HCT116 (cell line): ENCODE measurements around the gene ITPRIPL1. TPM values are rescaled to one million over a fixed set of nuclear protein-coding genes. Genes with fewer than 3 reads are reported as not detected.

Experiments used
- ATAC-seq: fragments of 200-7000 bp; cut with Tn5 transposase; 2 replicates; pipeline ENCODE4 v1.9.1; 2020; ENCODE audit warnings: mild to moderate bottlenecking, moderate library complexity
- BruUV-seq: library from RNA; stranded (reverse); fragments of 400-500 nt; replicated peaks from 2 replicates; lab custom pipeline; 2021; lab: Mats Ljungman, UMichigan
- CTCF ChIA-PET: fragments of 300-600 bp; sonication (Branson Sonifier 250); formaldehyde crosslinking; loops from one replicate; lab custom pipeline; 2021; ENCODE audit warnings: antibody characterized with exemption; lab: Charles Lee
- POLR2A ChIA-PET: fragments of 300-600, 350-600 bp; sonication (Branson Sonifier 250); formaldehyde crosslinking; loops from one replicate; lab custom pipeline; 2021; ENCODE audit warnings: antibody characterized with exemption; lab: Charles Lee
- RAD21 ChIA-PET, 2 experiments: fragments of 300-600 bp; sonication (Branson Sonifier 250); formaldehyde crosslinking; loops; one replicate each; lab custom pipeline; 2023; ENCODE audit warnings: low total read pairs in 2 of 2; ENCODE audit not compliant: uncharacterized antibody in 2 of 2, unreplicated experiment in 2 of 2, low non-redundant PET in 1 of 2; lab: Charles Lee
- DNase-seq: peaks from one replicate; pipeline ENCODE4 v3.0.0-alpha.2; 2010; ENCODE audit warnings: low read depth, low spot score
- H2AFZ ChIP-seq: fragments of 200-600 bp; shearing (Covaris generic), sonication (generic); 2 replicates; pipeline ENCODE4 v1.6.1; 2017; ENCODE audit warnings: low read depth, mixed run types, mixed read lengths, antibody characterized with exemption, low read length; ENCODE audit not compliant: poor library complexity, severe bottlenecking
- H3K27ac ChIP-seq: 2 replicates; pipeline ENCODE4 v1.5.1; 2012; ENCODE audit warnings: low read depth, low read length
- H3K27me3 ChIP-seq: fragments of 200-600 bp; sonication (generic); 2 replicates; pipeline ENCODE4 v1.6.1; 2016; ENCODE audit warnings: mixed run types, low read length, mixed read lengths; ENCODE audit not compliant: insufficient read depth
- H3K36me3 ChIP-seq, 2 experiments: fragments of 200-500 bp in 1 of 2; fragments of 200-600 bp in 1 of 2; sonication (Bioruptor generic) in 1 of 2; sonication (generic) in 1 of 2; 2 replicates each; pipeline versions ENCODE4 v1.5.1 to v1.6.1; 2014 to 2016; ENCODE audit warnings: low read length in 2 of 2, inconsistent platforms in 1 of 2, mixed read lengths in 1 of 2, mixed run types in 1 of 2; ENCODE audit not compliant: insufficient read depth in 2 of 2, control insufficient read depth in 1 of 2
- H3K4me1 ChIP-seq, 2 experiments: fragments of 200-600 bp in 1 of 2; sonication (generic) in 1 of 2; 2 replicates each; pipeline versions ENCODE4 v1.5.1 to v1.6.1; 2012 to 2017; ENCODE audit warnings: low read length in 2 of 2, inconsistent platforms in 1 of 2, mild to moderate bottlenecking in 1 of 2, mixed read lengths in 1 of 2, mixed run types in 1 of 2, moderate library complexity in 1 of 2; ENCODE audit not compliant: insufficient read depth in 2 of 2, control insufficient read depth in 1 of 2
- H3K4me2 ChIP-seq: fragments of 200-600 bp; sonication (generic); 2 replicates; pipeline ENCODE4 v1.6.1; 2017; ENCODE audit warnings: mixed run types, low read length, mixed read lengths
- H3K4me3 ChIP-seq, 2 experiments: fragments of 200-600 bp in 1 of 2; sonication (generic) in 1 of 2; replicated peaks in 1 of 2; 2 replicates each; pipeline ENCODE4 v1.5.1; 2011 to 2016; ENCODE audit warnings: low read length in 2 of 2, control low read depth in 1 of 2, low read depth in 1 of 2, mild to moderate bottlenecking in 1 of 2, mixed read lengths in 1 of 2, mixed run types in 1 of 2
- H3K79me2 ChIP-seq: fragments of 200-600 bp; sonication (generic); 2 replicates; pipeline ENCODE4 v1.6.1; 2017; ENCODE audit warnings: mild to moderate bottlenecking, mixed run types, low read length, moderate library complexity, mixed read lengths; ENCODE audit not compliant: insufficient read depth
- H3K9ac ChIP-seq: fragments of 200-600 bp; sonication (generic); 2 replicates; pipeline ENCODE4 v1.6.1; 2016; ENCODE audit warnings: low read length, mixed read lengths
- H3K9me2 ChIP-seq: fragments of 200-600 bp; sonication (generic), shearing (Covaris generic); 2 replicates; pipeline ENCODE4 v1.6.1; 2017; ENCODE audit warnings: mixed run types, mild to moderate bottlenecking, moderate library complexity; ENCODE audit not compliant: insufficient read depth
- H3K9me3 ChIP-seq, 2 experiments: fragments of 200-500 bp in 1 of 2; fragments of 200-600 bp in 1 of 2; sonication (Bioruptor generic) in 1 of 2; sonication (generic) in 1 of 2; 2 replicates each; pipeline ENCODE4 v1.6.1; 2014 to 2017; ENCODE audit warnings: low read length in 2 of 2, mixed read lengths in 2 of 2, inconsistent platforms in 1 of 2, low read depth in 1 of 2, mild to moderate bottlenecking in 1 of 2, mixed run types in 1 of 2, moderate library complexity in 1 of 2; ENCODE audit not compliant: control insufficient read depth in 1 of 2, insufficient read depth in 1 of 2
- H4K20me1 ChIP-seq: fragments of 200-600 bp; sonication (generic), shearing (Covaris generic); 2 replicates; pipeline ENCODE4 v1.6.1; 2017; ENCODE audit warnings: mixed run types, mild to moderate bottlenecking, moderate library complexity; ENCODE audit not compliant: insufficient read depth
- CEBPB ChIP-seq: IDR thresholded peaks from 2 replicates; pipeline ENCODE4 v1.6.1; 2012; ENCODE audit warnings: low read depth
- EGR1 ChIP-seq: IDR thresholded peaks from 2 replicates; pipeline ENCODE4 v1.6.1; 2012; ENCODE audit warnings: low read depth
- EZH2 ChIP-seq: fragments of 200-600 bp; sonication (generic); IDR thresholded peaks from 2 replicates; pipeline ENCODE4 v1.6.1; 2017; ENCODE audit warnings: antibody characterized with exemption, mixed run types
- EZH2phosphoT487 ChIP-seq: fragments of 200-600 bp; IDR thresholded peaks from 2 replicates; pipeline ENCODE4 v1.6.1; 2018; ENCODE audit warnings: antibody characterized with exemption, borderline replicate concordance
- JUND ChIP-seq: IDR thresholded peaks from 2 replicates; pipeline ENCODE4 v1.6.1; 2012
- POLR2AphosphoS5 ChIP-seq: IDR thresholded peaks from 2 replicates; pipeline ENCODE4 v1.6.1; 2011; ENCODE audit warnings: mild to moderate bottlenecking, low read depth, low read length, moderate library complexity
- RAD21 ChIP-seq: IDR thresholded peaks from 2 replicates; pipeline ENCODE4 v1.6.1; 2012; ENCODE audit warnings: low read depth, mild to moderate bottlenecking
- SRF ChIP-seq: IDR thresholded peaks from 2 replicates; pipeline ENCODE4 v1.6.1; 2012; ENCODE audit warnings: low read depth
- TCF7L2 ChIP-seq: IDR thresholded peaks from 2 replicates; pipeline ENCODE4 v1.7.0; 2011; ENCODE audit warnings: borderline replicate concordance, inconsistent platforms; ENCODE audit not compliant: insufficient read depth, insufficient read length; ENCODE audit errors: extremely low read depth
- YY1 ChIP-seq: IDR thresholded peaks from 2 replicates; pipeline ENCODE4 v1.6.1; 2011; ENCODE audit warnings: low read length, low read depth, moderate library complexity, mild to moderate bottlenecking; ENCODE audit not compliant: insufficient replicate concordance; ENCODE audit errors: extremely low read depth
- ZFX ChIP-seq: fragments of 450-650 bp; IDR thresholded peaks from 2 replicates; pipeline ENCODE4 v1.6.1; 2017
- ZNF274 ChIP-seq: fragments of 200-500 bp; sonication (Bioruptor generic); IDR thresholded peaks from 2 replicates; pipeline ENCODE4 v1.6.1; 2014; ENCODE audit warnings: mild to moderate bottlenecking, low read depth, low read length, inconsistent platforms
- intact Hi-C: fragments of 100-400 bp; cut with micrococcal nuclease; formaldehyde crosslinking; loops from 2 replicates; pipeline ENCODE4 v1.10.0; 2022
- total RNA-seq: library from RNA; stranded (reverse); gene quantifications from one replicate; pipeline ENCODE4 v1.2.1, GENCODE V29; 2021; ENCODE audit not compliant: unreplicated experiment
- TF ChIP-seq, protein P1 (sequence below): IDR thresholded peaks from 2 replicates; pipeline ENCODE4 v1.6.1; 2011; ENCODE audit warnings: mild to moderate bottlenecking, low read length, moderate library complexity; ENCODE audit not compliant: insufficient replicate concordance; ENCODE audit errors: extremely low read depth
- TF ChIP-seq, protein P2 (sequence below): IDR thresholded peaks from 2 replicates; pipeline ENCODE4 v1.6.1; 2012; ENCODE audit warnings: low read depth
- TF ChIP-seq, protein P3 (sequence below): IDR thresholded peaks from 2 replicates; pipeline ENCODE4 v1.6.1; 2012

Gene ITPRIPL1
- total RNA-seq, 1 experiment from 2014 or later: 12.4 TPM

DNA sequence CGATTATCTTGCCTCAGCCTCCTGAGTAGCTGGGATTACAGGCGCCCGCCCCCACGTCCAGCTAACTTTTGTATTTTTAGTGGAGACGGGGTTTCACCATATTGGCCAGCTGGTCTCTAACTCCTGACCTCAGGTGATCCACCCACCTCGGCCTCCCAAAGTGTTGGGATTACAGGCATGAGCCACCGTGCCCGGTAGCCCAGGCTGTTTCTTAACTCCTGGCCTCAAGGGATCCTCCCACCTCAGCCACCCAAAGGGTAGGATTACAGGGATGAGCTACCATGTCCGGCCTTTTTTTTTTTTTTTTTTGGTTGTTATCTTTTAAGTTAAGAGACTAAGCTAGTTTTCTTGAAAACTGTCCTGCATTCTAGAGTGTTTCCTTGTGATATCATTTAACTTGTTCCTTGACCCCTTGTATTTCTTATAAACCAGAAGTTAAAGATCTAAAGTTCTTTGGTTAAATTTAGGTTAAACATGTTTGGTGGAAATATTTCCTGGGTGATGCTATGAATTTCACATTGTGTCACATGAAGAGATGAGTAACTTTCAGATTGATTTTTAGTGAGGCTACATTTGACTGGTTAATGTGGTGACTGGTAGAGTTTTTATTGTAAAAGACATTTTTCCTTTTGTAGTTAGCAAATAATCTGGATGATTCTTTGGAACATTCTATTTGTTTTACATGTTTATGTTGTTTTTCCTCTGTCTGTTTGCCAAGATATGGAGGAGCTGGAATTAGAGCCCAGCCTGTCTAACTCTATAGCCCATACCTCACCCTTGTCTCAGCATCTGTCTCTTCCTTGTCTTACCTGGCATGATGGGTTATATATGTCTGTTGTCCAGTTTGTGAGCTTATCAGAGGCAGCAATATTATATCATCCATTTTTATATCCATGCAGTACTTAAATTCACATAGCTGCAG is 15.6 kb downstream of the ITPRIPL1 start:
- peaks cover 80% of the 10 kb centered on the region for H3K79me2 ChIP-seq

DNA sequence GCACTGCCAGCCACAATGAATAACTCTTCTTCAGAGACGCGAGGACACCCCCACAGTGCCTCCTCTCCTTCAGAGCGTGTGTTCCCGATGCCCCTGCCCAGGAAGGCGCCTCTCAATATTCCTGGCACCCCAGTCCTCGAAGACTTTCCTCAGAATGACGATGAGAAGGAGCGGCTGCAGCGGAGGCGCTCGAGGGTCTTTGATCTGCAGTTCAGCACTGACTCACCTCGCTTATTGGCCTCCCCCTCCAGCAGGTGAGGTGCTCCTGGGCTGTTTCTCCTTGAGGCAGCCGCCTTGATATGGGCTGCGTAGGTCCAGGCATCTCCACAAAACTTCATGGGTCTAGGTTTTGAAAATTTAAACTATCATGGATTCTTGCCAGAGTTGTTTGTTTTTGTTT is 16.5 kb downstream of the ITPRIPL1 start:
- H3K9me2 ChIP-seq: no peaks in the 10 kb centered on the region
- no peak for DNase-seq
- H3K9me3 ChIP-seq: no peaks in the 10 kb centered on the region
- no TSS peak for BruUV-seq
- ChIA-PET CTCF (no interaction called here), POLR2A (no interaction called here), RAD21 (no interaction called here)
- no peaks in the 10 kb centered on the region for H4K20me1 ChIP-seq
- intact Hi-C loops: no loop called here
- 0 out of 2 replicates have a peak overlapping the region, but pooled peaks have one; percentile 26 for H3K27ac ChIP-seq
- H3K4me3 ChIP-seq: no peak overlapping the region
- no peak overlapping the region for H2AFZ ChIP-seq
- peaks cover 31 to 50% of the 10 kb centered on the region in 2 experiments; a peak in 3 of 4 replicates for H3K36me3 ChIP-seq
- peaks cover 1 to 42% of the 10 kb centered on the region in 2 experiments; a peak in 3 of 4 replicates for H3K4me1 ChIP-seq
- H3K9ac ChIP-seq: no peak overlapping the region
- H3K79me2 ChIP-seq: peaks cover 82% of the 10 kb centered on the region
- no peak for ATAC-seq
- peak overlapping the region; percentile 16; the same call in 1 of the 2 replicates for H3K4me2 ChIP-seq
- H3K27me3 ChIP-seq: no peaks in the 10 kb centered on the region
- no peak for TF ChIP-seq EZH2phosphoT487
- no peak for TF ChIP-seq EGR1
- TF ChIP-seq, protein P1, sequence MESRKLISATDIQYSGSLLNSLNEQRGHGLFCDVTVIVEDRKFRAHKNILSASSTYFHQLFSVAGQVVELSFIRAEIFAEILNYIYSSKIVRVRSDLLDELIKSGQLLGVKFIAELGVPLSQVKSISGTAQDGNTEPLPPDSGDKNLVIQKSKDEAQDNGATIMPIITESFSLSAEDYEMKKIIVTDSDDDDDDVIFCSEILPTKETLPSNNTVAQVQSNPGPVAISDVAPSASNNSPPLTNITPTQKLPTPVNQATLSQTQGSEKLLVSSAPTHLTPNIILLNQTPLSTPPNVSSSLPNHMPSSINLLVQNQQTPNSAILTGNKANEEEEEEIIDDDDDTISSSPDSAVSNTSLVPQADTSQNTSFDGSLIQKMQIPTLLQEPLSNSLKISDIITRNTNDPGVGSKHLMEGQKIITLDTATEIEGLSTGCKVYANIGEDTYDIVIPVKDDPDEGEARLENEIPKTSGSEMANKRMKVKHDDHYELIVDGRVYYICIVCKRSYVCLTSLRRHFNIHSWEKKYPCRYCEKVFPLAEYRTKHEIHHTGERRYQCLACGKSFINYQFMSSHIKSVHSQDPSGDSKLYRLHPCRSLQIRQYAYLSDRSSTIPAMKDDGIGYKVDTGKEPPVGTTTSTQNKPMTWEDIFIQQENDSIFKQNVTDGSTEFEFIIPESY: no peak
- TF ChIP-seq ZFX: no peak
- TF ChIP-seq, protein P2, sequence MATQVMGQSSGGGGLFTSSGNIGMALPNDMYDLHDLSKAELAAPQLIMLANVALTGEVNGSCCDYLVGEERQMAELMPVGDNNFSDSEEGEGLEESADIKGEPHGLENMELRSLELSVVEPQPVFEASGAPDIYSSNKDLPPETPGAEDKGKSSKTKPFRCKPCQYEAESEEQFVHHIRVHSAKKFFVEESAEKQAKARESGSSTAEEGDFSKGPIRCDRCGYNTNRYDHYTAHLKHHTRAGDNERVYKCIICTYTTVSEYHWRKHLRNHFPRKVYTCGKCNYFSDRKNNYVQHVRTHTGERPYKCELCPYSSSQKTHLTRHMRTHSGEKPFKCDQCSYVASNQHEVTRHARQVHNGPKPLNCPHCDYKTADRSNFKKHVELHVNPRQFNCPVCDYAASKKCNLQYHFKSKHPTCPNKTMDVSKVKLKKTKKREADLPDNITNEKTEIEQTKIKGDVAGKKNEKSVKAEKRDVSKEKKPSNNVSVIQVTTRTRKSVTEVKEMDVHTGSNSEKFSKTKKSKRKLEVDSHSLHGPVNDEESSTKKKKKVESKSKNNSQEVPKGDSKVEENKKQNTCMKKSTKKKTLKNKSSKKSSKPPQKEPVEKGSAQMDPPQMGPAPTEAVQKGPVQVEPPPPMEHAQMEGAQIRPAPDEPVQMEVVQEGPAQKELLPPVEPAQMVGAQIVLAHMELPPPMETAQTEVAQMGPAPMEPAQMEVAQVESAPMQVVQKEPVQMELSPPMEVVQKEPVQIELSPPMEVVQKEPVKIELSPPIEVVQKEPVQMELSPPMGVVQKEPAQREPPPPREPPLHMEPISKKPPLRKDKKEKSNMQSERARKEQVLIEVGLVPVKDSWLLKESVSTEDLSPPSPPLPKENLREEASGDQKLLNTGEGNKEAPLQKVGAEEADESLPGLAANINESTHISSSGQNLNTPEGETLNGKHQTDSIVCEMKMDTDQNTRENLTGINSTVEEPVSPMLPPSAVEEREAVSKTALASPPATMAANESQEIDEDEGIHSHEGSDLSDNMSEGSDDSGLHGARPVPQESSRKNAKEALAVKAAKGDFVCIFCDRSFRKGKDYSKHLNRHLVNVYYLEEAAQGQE: no peak
- no peak for TF ChIP-seq JUND
- TF ChIP-seq EZH2: no peak
- no peak for TF ChIP-seq POLR2AphosphoS5
- no peak for TF ChIP-seq TCF7L2
- TF ChIP-seq, protein P3, sequence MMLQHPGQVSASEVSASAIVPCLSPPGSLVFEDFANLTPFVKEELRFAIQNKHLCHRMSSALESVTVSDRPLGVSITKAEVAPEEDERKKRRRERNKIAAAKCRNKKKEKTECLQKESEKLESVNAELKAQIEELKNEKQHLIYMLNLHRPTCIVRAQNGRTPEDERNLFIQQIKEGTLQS: no peak
- TF ChIP-seq RAD21: no peak

More for the DNA sequence above, 15.6 kb downstream of the ITPRIPL1 start:
- intact Hi-C loops: no loop called here
- Histone ChIP-seq H2AFZ (no peak overlapping the region), H3K9ac (no peak overlapping the region), H3K36me3 (peaks cover 24 to 41% of the 10 kb centered on the region in 2 experiments; a peak in 3 of 4 replicates), H3K9me2 (no peaks in the 10 kb centered on the region), H3K27ac (no peak overlapping the region), H3K4me1 (peaks cover 4 to 48% of the 10 kb centered on the region in 2 experiments; a peak in 3 of 4 replicates), H3K4me3 (no peak overlapping the region), H3K27me3 (no peaks in the 10 kb centered on the region), H4K20me1 (no peaks in the 10 kb centered on the region), H3K4me2 (no peak overlapping the region; the same call in 1 of the 2 replicates), H3K9me3 (no peaks in the 10 kb centered on the region)
- ATAC-seq (no peak), DNase-seq (no peak)
- POLR2A ChIA-PET: no interaction called here
- RAD21 ChIA-PET: no interaction called here
- no TSS peak for BruUV-seq
- no peak for TF ChIP-seq SRF
- TF ChIP-seq YY1: no peak
- TF ChIP-seq ZNF274: no peak
- TF ChIP-seq CEBPB: no peak
- TF ChIP-seq RAD21: no peak
- CTCF ChIA-PET: no interaction called here
